KMS-11 (cell line): ENCODE results near the gene AIFM3.
"Not testable (repeated sequence)": the region's sequence is repeated elsewhere in the genome, so short reads cannot be mapped to it uniquely, and the experiment has no call there.

Experiments used
- H2AFZ ChIP-seq: fragments of 200-600 bp; sonication (generic); 2 replicates; pipeline ENCODE4 v1.6.1; 2016; ENCODE audit warnings: antibody characterized with exemption, mixed run types, low read depth
- H3K27ac ChIP-seq: fragments of 200-600 bp; sonication (generic); 2 replicates; pipeline ENCODE4 v1.6.1; 2016; ENCODE audit warnings: mild to moderate bottlenecking, mixed run types
- H3K27me3 ChIP-seq: fragments of 200-600 bp; sonication (generic); 2 replicates; pipeline ENCODE4 v1.6.1; 2017; ENCODE audit warnings: mild to moderate bottlenecking, low read depth, mixed run types, moderate library complexity; ENCODE audit not compliant: insufficient read depth
- H3K36me3 ChIP-seq: fragments of 200-600 bp; sonication (generic); 2 replicates; pipeline ENCODE4 v1.6.1; 2017; ENCODE audit warnings: mild to moderate bottlenecking, mixed run types; ENCODE audit not compliant: insufficient read depth
- H3K4me1 ChIP-seq: fragments of 200-600 bp; sonication (generic); 2 replicates; pipeline ENCODE4 v1.6.1; 2016; ENCODE audit warnings: mild to moderate bottlenecking, low read depth, mixed run types; ENCODE audit not compliant: poor library complexity, severe bottlenecking
- H3K4me2 ChIP-seq: fragments of 200-600 bp; sonication (generic); 2 replicates; pipeline ENCODE4 v1.7.0; 2016; ENCODE audit warnings: mild to moderate bottlenecking, mixed run types
- H3K4me3 ChIP-seq: fragments of 200-600 bp; sonication (generic); IDR thresholded peaks from 2 replicates; pipeline ENCODE4 v1.6.1; 2017; ENCODE audit warnings: low read depth, low read length, mixed read lengths; ENCODE audit not compliant: insufficient read depth
- H3K79me2 ChIP-seq: fragments of 200-600 bp; sonication (generic); 2 replicates; pipeline ENCODE4 v1.6.1; 2016; ENCODE audit warnings: low read depth, mixed run types; ENCODE audit not compliant: insufficient read depth
- H3K9ac ChIP-seq: fragments of 200-600 bp; sonication (generic); 2 replicates; pipeline ENCODE4 v1.6.1; 2016; ENCODE audit warnings: mild to moderate bottlenecking, mixed run types
- H4K20me1 ChIP-seq: fragments of 200-600 bp; sonication (generic); 2 replicates; pipeline ENCODE4 v1.6.1; 2016; ENCODE audit warnings: mild to moderate bottlenecking, mixed run types; ENCODE audit not compliant: insufficient read depth
- TF ChIP-seq, protein P1 (sequence below): fragments of 200-600 bp; sonication (generic); conservative IDR thresholded peaks from 2 replicates; pipeline ENCODE4 v1.6.1; 2017; ENCODE audit warnings: low read depth, mild to moderate bottlenecking, antibody characterized with exemption, low read length, moderate library complexity, mixed read lengths

Gene AIFM3

DNA sequence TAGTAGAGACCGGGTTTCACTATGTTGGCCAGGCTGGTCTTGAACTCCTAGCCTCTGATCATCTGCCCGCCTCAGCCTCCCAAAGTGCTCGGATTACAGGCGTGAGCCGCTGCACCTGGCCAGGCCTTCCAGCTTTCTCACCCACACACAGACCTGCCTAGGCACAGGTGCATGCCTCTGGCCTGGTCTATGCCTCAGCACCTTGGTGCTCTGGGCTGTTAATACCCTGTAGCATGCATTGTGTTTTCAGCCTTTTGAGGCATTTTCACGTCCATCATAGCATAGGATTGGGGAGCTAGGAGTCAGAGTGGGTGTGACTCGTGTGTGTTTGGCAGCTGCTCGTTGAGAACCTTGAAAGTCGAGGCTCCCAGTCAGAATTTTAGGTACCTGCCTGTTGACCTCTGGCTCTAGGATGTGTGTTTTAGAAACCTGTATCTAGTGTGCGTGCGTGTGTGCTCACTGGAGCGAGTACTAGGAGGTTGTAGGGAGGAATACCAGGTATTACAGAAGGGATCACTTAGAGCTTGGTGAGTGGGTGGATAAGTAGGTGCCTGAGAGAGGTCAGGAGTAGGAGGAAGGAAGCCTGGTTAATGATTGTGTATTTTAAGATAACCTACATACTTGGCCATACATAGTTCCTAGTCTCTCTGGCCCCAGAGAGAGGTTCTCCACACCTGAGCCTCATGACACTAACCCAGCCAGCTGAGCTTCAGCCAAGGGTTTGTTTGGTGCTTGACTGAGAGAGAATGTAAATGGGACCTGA is 29.8 kb upstream of the AIFM3 start:
- no peak overlapping the region for H3K9ac ChIP-seq
- peaks cover 98% of the 10 kb centered on the region for H3K79me2 ChIP-seq
- no peaks in the 10 kb centered on the region for H3K36me3 ChIP-seq
- peaks cover 22% of the 10 kb centered on the region for H3K4me1 ChIP-seq
- no peak overlapping the region for H3K27ac ChIP-seq
- H4K20me1 ChIP-seq = peaks cover 61% of the 10 kb centered on the region
- H2AFZ ChIP-seq = no peak overlapping the region
- TF ChIP-seq, protein P1, sequence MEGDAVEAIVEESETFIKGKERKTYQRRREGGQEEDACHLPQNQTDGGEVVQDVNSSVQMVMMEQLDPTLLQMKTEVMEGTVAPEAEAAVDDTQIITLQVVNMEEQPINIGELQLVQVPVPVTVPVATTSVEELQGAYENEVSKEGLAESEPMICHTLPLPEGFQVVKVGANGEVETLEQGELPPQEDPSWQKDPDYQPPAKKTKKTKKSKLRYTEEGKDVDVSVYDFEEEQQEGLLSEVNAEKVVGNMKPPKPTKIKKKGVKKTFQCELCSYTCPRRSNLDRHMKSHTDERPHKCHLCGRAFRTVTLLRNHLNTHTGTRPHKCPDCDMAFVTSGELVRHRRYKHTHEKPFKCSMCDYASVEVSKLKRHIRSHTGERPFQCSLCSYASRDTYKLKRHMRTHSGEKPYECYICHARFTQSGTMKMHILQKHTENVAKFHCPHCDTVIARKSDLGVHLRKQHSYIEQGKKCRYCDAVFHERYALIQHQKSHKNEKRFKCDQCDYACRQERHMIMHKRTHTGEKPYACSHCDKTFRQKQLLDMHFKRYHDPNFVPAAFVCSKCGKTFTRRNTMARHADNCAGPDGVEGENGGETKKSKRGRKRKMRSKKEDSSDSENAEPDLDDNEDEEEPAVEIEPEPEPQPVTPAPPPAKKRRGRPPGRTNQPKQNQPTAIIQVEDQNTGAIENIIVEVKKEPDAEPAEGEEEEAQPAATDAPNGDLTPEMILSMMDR = no peak
- no peaks in the 10 kb centered on the region for H3K27me3 ChIP-seq
- H3K4me3 ChIP-seq = no peak overlapping the region
- no peak overlapping the region; the same call in 1 of the 2 replicates for H3K4me2 ChIP-seq

DNA sequence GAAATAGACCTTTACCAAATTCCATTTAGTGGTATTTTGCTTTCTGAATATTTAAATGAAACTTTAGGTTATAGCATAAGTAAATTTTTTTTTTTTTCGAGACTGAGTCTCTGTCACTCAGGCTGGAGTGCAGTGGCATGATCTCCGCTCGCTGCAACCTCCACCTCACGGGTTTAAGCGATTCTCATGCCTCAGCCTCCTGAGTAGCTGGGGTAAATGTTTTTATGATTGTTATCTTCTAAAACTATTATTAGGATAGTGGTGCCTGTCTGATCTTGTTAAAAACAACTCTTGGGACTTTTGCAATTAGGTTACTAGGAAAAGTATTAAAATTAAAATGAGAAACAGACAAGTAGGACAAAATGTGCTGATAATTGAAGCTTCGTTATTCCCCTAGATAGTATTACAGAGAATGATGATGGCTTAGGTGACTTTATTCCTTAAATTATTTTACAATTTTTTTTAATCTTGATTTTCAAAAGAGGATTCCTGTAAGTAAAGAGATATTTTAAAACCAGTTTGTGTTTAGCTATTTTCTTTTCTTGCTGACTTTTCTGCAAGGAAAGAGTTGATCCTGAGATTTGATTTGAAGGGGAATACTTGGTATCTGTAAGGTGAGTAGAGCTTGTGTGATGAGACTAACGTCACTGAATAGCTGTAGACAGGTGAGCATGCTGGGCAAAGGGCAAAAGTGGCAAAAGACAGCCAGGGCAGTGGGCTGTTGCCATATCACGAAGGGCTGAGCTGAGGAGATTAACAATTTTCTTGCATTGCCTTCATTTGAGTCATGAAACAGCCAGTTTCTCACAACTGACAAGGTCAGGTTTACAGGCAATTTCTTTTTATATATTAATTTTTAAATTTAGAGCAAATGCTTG is 29.0 kb upstream of the AIFM3 start:
- no peaks in the 10 kb centered on the region for H3K36me3 ChIP-seq
- H3K9ac ChIP-seq = no peak overlapping the region
- H3K27ac ChIP-seq = no peak overlapping the region
- no peaks in the 10 kb centered on the region for H3K27me3 ChIP-seq
- H3K4me3 ChIP-seq = no peak overlapping the region
- no peak overlapping the region for H2AFZ ChIP-seq
- no peak overlapping the region for H3K4me2 ChIP-seq
- peaks cover 98% of the 10 kb centered on the region for H3K79me2 ChIP-seq
- H3K4me1 ChIP-seq = peaks cover 26% of the 10 kb centered on the region
- H4K20me1 ChIP-seq = peaks cover 68% of the 10 kb centered on the region
- TF ChIP-seq, protein P1 = no peak

DNA sequence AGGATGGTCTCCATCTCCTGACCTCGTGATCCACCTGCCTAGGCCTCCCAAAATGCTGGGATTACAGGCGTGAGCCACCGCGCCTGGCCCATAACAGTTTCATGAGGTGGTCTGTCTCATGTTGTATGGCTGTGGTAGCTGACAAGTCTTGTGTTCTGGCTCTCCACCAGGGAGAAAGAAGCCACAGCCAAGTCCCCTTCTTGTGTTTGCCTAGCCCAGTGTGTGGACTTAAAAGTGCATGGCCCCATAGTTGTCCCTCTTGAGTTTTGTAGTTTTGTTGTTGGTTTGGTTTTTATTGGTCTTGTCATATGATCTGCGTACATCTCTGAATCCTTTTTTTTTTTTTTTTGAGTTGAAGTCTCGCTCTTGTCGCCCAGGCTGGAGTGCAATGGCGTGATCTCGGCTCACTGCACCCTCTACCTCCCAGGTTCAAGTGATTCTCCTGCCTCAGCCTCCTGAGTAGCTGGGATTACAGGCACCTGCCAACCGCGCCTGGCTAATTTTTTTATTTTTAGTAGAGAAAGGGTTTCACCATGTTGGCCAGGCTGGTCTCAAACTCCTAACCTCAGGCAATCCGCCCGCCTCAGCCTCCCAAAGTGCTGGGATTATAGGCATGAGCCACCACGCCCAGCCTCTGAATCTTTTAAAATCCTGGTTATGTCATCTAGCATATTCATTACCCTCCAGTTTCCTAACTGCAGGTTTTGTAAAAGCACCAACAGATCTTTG is 27.4 kb upstream of the AIFM3 start:
- not testable (repeated sequence) for H3K27me3 ChIP-seq, H3K9ac ChIP-seq, H3K36me3 ChIP-seq, H2AFZ ChIP-seq, H3K4me3 ChIP-seq, H3K27ac ChIP-seq, H3K4me2 ChIP-seq
- Histone ChIP-seq H4K20me1 (peaks cover 71% of the 10 kb centered on the region), H3K4me1 (peaks cover 28% of the 10 kb centered on the region), H3K79me2 (peaks cover 98% of the 10 kb centered on the region)

DNA sequence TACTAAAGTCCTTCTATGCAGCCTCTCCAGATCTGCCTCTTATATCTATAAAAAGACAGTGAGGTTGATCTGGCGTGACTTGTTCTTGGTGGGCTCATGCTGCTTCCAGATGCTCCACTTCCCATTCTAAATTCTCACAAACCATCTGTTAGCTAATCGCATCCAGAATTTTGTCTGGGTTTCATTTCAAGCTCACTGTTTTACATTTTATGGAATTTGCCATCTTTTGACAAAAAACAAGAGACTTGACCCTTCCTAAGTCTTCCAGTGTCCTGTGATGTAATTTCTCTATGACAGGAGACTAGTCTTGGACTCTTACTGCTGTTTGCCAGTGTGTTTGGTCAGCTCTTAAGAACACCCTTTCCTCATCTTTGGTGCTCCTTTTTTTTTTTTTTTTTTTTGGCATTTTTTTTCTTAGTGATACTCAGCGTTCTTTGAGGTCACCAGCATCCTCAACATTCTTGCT is 26.8 kb upstream of the AIFM3 start:
- H3K36me3 ChIP-seq = no peaks in the 10 kb centered on the region
- no peak overlapping the region for H3K4me2 ChIP-seq
- no peak overlapping the region for H3K4me3 ChIP-seq
- no peak overlapping the region for H3K27ac ChIP-seq
- H3K4me1 ChIP-seq = peaks cover 26% of the 10 kb centered on the region
- no peak overlapping the region for H3K9ac ChIP-seq
- no peaks in the 10 kb centered on the region for H3K27me3 ChIP-seq
- H2AFZ ChIP-seq = no peak overlapping the region
- H3K79me2 ChIP-seq = peaks cover 98% of the 10 kb centered on the region
- TF ChIP-seq, protein P1 = no peak
- peaks cover 71% of the 10 kb centered on the region for H4K20me1 ChIP-seq
